Loucy (cell line): ENCODE measurements around the gene ALPP.

Experiments
- EZH2phosphoT487 ChIP-seq: fragments of 200-600 bp; IDR thresholded peaks from 2 replicates; pipeline ENCODE4 v1.6.1; 2018; ENCODE audit warnings: antibody characterized with exemption, mild to moderate bottlenecking, moderate library complexity, borderline replicate concordance
- TF ChIP-seq, protein P1 (sequence below): fragments of 200-600 bp; sonication (generic); conservative IDR thresholded peaks from 2 replicates; pipeline ENCODE4 v1.5.1; 2014; ENCODE audit warnings: mild to moderate bottlenecking, antibody characterized with exemption, low read length

DNA sequence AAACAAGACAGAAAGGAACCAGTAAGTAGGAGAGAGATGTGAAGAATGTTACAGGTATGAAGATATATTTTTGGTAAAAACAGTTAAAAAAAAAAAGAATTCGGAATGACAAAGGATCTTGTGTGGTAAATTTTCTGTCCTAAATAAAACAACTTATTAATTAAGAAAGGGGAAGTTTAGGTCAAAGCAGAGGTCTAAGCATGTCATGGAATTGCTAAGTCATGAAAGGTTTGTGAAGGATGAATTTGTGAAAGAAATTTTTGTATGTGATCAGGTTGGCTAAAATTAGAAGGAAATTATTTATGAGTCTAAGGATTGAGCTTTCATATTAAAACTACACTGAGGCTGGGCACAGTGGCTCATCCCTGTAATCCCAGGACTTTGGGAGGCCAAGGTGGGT lies 17.0 kb downstream of the ALPP start:
- TF ChIP-seq, protein P1, sequence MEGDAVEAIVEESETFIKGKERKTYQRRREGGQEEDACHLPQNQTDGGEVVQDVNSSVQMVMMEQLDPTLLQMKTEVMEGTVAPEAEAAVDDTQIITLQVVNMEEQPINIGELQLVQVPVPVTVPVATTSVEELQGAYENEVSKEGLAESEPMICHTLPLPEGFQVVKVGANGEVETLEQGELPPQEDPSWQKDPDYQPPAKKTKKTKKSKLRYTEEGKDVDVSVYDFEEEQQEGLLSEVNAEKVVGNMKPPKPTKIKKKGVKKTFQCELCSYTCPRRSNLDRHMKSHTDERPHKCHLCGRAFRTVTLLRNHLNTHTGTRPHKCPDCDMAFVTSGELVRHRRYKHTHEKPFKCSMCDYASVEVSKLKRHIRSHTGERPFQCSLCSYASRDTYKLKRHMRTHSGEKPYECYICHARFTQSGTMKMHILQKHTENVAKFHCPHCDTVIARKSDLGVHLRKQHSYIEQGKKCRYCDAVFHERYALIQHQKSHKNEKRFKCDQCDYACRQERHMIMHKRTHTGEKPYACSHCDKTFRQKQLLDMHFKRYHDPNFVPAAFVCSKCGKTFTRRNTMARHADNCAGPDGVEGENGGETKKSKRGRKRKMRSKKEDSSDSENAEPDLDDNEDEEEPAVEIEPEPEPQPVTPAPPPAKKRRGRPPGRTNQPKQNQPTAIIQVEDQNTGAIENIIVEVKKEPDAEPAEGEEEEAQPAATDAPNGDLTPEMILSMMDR, result no peak
- TF ChIP-seq EZH2phosphoT487, result no peak
